GM21423 (cell line): ENCODE measurements around the gene AMOT.

Source experiments
- ATAC-seq: cut with Tn5 transposase; IDR thresholded peaks from one replicate; pipeline ENCODE4 v1.9.1; 2021; ENCODE audit warnings: mild to moderate bottlenecking, moderate library complexity; ENCODE audit not compliant: unreplicated experiment

AMOT gene

GRCh38 chrX:112746812-112747595 is 93.6 kb downstream of the AMOT start:
- ATAC-seq, result no peak

DNA sequence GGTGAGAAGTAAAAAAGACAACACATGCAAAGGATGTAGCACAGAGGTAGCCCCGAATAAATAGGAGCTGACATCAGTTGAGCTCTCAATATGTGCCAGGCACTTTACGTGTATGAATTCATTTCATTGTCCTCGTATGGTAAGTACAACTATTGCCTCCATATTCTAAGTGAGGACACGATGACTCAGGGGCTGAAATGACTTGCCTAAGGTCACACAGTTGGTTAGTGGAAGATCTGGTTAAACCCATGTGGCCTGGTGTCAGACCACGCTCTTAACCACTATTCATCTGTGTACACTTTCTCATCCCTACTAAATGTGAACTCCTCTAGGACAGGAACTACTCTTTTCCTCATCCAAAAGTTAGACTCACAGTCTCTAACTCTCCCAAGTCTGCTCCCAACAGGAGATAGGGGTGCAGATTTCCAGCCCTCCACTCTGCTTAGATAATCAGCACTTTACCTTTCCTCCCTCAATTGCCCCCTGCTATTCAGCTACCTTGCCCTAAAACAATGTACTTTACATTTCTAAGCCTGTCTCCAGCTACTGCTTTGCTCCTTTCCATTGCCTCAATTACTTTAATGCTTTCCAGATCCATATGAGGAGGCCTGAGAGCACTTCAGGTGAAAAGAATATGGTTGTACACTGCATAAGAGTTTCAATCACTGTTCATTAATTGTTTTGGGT is 102.1 kb downstream of the AMOT start:
- ATAC-seq, result no peak

- ATAC-seq, result no peak
Measured at GRCh38 chrX:112736310-112736709, 104.3 kb downstream of the AMOT start.

GRCh38 chrX:112735147-112735546 is 105.5 kb downstream of the AMOT start:
- ATAC-seq, result no peak

GRCh38 chrX:112734290-112734689 is 106.3 kb downstream of the AMOT start:
- ATAC-seq, result no peak

GRCh38 chrX:112731793-112732192 is 108.8 kb downstream of the AMOT start:
- no peak for ATAC-seq
